ENCODE measurements around the gene FASTKD1. TPM values are rescaled to one million over a fixed set of nuclear protein-coding genes. Genes with fewer than 3 reads are reported as not detected.

FASTKD1 gene
- polyA plus RNA-seq, 3 donors, result 9.1 to 16.9 (median 14.3) TPM

DNA sequence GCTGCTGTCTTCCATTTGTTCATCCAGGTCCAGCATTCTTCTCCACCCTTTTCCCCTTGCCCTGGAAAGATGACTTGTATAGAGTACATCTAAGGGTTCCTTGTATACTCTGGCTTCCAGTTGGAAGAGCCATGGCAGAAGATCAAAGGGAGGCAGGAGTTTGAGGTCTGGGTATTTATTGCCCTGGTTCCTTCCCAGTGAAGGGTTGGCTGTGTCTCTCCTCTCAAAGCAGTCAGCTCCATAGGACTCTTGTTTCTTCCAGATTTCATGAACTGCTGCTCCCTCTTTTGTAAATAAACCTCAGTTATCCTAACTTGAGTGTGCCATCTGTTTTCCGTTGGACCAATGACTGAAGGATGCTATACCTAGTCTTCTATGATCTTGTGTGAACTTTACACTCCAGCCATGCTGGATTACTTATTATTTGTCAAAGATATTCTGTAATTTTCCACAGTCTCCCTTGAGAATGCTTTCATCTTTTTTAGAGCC, 88.0 kb downstream of the FASTKD1 start:
- Histone ChIP-seq H3K9ac (ENCODE audit: insufficient read depth, low read length, poor library complexity, severe bottlenecking) (no peak overlapping the region), H3K27ac (ENCODE audit: low read depth in 1 of 2, low read length in 2 of 2) (no peak overlapping the region), H3K79me2 (ENCODE audit: insufficient read depth, low read length) (no peaks in the 10 kb centered on the region), H3K27me3 (ENCODE audit: control insufficient read depth in 2 of 2, insufficient read depth in 2 of 2, low read length in 2 of 2) (no peaks in the 10 kb centered on the region), H3K4me2 (replicated peaks; ENCODE audit: extremely low read depth, low read length, poor library complexity, severe bottlenecking) (no peak overlapping the region), H2AFZ (ENCODE audit: insufficient read depth, low read depth, low read length, poor library complexity, severe bottlenecking) (no peak overlapping the region), H3K9me3 (replicated peaks in 1 of 2; ENCODE audit: control insufficient read depth in 1 of 2, insufficient read depth in 1 of 2, low read length in 2 of 2) (no peaks in the 10 kb centered on the region), H3K36me3 (replicated peaks in 1 of 2; ENCODE audit: control insufficient read depth in 1 of 2, insufficient read depth in 2 of 2, low read length in 2 of 2) (no peaks in the 10 kb centered on the region), H3K4me3 (replicated peaks in 1 of 3; ENCODE audit: low read depth in 2 of 3, low read length in 3 of 3) (no peak overlapping the region), H4K20me1 (ENCODE audit: insufficient read depth, low read length) (no peaks in the 10 kb centered on the region), H3K4me1 (ENCODE audit: control insufficient read depth in 1 of 2, insufficient read depth in 2 of 2, low read length in 2 of 2) (no peaks in the 10 kb centered on the region)
- Mint-ChIP-seq H3K27me3 (ENCODE audit: low read depth in 3 of 3) (peaks cover 0 to under 1% (median 0%) of the 10 kb centered on the region in 3 donors), H3K27ac (peak overlapping the region in 1 of 7 donors; percentile 20), H3K4me3 (no peak overlapping the region), H3K36me3 (no peaks in the 10 kb centered on the region), H3K9me3 (no peaks in the 10 kb centered on the region), H3K4me1 (no peaks in the 10 kb centered on the region)
- intact Hi-C loops (cut with micrococcal nuclease), result no loop called here
- WGBS (ENCODE audit: insufficient coverage), result no CpG with 5 or more reads among the region's 1 CpG
- TF ChIP-seq, protein P1, sequence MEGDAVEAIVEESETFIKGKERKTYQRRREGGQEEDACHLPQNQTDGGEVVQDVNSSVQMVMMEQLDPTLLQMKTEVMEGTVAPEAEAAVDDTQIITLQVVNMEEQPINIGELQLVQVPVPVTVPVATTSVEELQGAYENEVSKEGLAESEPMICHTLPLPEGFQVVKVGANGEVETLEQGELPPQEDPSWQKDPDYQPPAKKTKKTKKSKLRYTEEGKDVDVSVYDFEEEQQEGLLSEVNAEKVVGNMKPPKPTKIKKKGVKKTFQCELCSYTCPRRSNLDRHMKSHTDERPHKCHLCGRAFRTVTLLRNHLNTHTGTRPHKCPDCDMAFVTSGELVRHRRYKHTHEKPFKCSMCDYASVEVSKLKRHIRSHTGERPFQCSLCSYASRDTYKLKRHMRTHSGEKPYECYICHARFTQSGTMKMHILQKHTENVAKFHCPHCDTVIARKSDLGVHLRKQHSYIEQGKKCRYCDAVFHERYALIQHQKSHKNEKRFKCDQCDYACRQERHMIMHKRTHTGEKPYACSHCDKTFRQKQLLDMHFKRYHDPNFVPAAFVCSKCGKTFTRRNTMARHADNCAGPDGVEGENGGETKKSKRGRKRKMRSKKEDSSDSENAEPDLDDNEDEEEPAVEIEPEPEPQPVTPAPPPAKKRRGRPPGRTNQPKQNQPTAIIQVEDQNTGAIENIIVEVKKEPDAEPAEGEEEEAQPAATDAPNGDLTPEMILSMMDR (IDR thresholded peaks at IDR 0.05), result no peak
- DNase-seq, result no peak

DNA sequence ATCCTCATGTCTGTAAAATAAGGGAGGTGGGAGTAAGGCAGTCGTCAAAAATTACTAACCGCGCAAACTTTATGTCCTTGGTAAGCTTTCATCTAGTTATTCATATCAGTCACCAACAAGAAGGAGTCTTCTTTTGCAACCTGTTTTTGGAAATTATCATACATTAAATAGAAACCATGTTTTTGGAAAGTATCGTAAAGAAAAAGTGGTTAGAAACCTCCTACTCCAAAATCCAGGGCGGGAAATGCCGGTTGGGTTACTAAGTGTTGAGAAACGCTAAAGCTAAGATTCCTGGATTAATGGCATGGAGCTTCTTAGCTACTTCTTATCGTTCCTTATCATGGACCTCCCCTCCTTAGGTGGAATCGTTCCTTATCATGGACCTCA, 93.6 kb downstream of the FASTKD1 start:
- H3K4me1 ChIP-seq (ENCODE audit: control insufficient read depth in 1 of 2, insufficient read depth in 2 of 2, low read length in 2 of 2), result peaks cover 14 to 19% of the 10 kb centered on the region in 2 donors
- no peak overlapping the region for H3K27ac ChIP-seq (ENCODE audit: low read depth in 1 of 2, low read length in 2 of 2)
- no peaks in the 10 kb centered on the region for H4K20me1 ChIP-seq (ENCODE audit: insufficient read depth, low read length)
- peak overlapping the region; percentile 93 for H3K4me2 ChIP-seq (replicated peaks; ENCODE audit: extremely low read depth, low read length, poor library complexity, severe bottlenecking)
- no peaks in the 10 kb centered on the region for H3K36me3 Mint-ChIP-seq
- no peaks in the 10 kb centered on the region for H3K36me3 ChIP-seq (replicated peaks in 1 of 2; ENCODE audit: control insufficient read depth in 1 of 2, insufficient read depth in 2 of 2, low read length in 2 of 2)
- peak overlapping the region; percentile 68 for H3K9ac ChIP-seq (ENCODE audit: insufficient read depth, low read length, poor library complexity, severe bottlenecking)
- H3K79me2 ChIP-seq (ENCODE audit: insufficient read depth, low read length), result no peaks in the 10 kb centered on the region
- H3K4me1 Mint-ChIP-seq, result peaks cover 26% of the 10 kb centered on the region
- peaks cover 0 to 6% (median 6%) of the 10 kb centered on the region in 3 donors for H3K27me3 Mint-ChIP-seq (ENCODE audit: low read depth in 3 of 3)
- DNase-seq, result no peak
- peak overlapping the region; percentile 93 to 95 for H3K4me3 Mint-ChIP-seq
- intact Hi-C loops (cut with micrococcal nuclease), result no loop called here
- no peaks in the 10 kb centered on the region for H3K27me3 ChIP-seq (ENCODE audit: control insufficient read depth in 2 of 2, insufficient read depth in 2 of 2, low read length in 2 of 2)
- peaks cover 0 to 2% (median 0%) of the 10 kb centered on the region in 7 donors for H3K9me3 Mint-ChIP-seq
- H3K4me3 ChIP-seq (replicated peaks in 1 of 3; ENCODE audit: low read depth in 2 of 3, low read length in 3 of 3), result peak overlapping the region; percentile 51 to 88 (median 65)
- TF ChIP-seq, protein P1 (IDR thresholded peaks at IDR 0.05), result no peak
- H2AFZ ChIP-seq (ENCODE audit: insufficient read depth, low read depth, low read length, poor library complexity, severe bottlenecking), result peak overlapping the region; percentile 90
- no CpG with 5 or more reads among the region's 9 CpGs for WGBS (ENCODE audit: insufficient coverage)
- no peaks in the 10 kb centered on the region for H3K9me3 ChIP-seq (replicated peaks in 1 of 2; ENCODE audit: control insufficient read depth in 1 of 2, insufficient read depth in 1 of 2, low read length in 2 of 2)
- H3K27ac Mint-ChIP-seq, result peak overlapping the region in 1 of 7 donors; percentile 23

Other genes starting within 250 kb of the FASTKD1 start
- gene LRP2, start 211.3 kb downstream of the FASTKD1 start, polyA plus RNA-seq, result not detected
- under 1 TPM in 2 of 3 donors, not detected in 1; 0.04 to 0.08 TPM for gene BBS5, start 94.4 kb downstream of the FASTKD1 start, polyA plus RNA-seq
- gene KLHL41, start 64.2 kb downstream of the FASTKD1 start, polyA plus RNA-seq, result not detected
- 10 to 100 TPM; 21.0 to 34.4 (median 21.3) TPM for gene PPIG, start 10.5 kb upstream of the FASTKD1 start, polyA plus RNA-seq
- not detected for gene CFAP210, start 120.5 kb upstream of the FASTKD1 start, polyA plus RNA-seq
- gene PHOSPHO2, start 120.6 kb upstream of the FASTKD1 start, polyA plus RNA-seq, result 1 to 10 TPM in 1 of 3 donors, under 1 TPM in 2; 0.53 to 1.2 (median 0.74) TPM
- under 1 TPM; 0.11 to 0.13 (median 0.12) TPM for gene KLHL23, start 160.0 kb upstream of the FASTKD1 start, polyA plus RNA-seq
- 10 to 100 TPM; 32.6 to 88.7 (median 60.2) TPM for gene SSB, start 225.0 kb upstream of the FASTKD1 start, polyA plus RNA-seq

All from CD14-positive monocyte (primary cell).